GM18861 (cell line): ENCODE results near the gene TMEM117.
A peak's percentile ranks its signal among the peaks of the same experiment; 100 is the strongest.

Source experiments
- ATAC-seq: cut with Tn5 transposase; IDR thresholded peaks from one replicate; pipeline ENCODE4 v1.9.1; 2021; ENCODE audit not compliant: unreplicated experiment

TMEM117 gene

GRCh38 chr12:43835656-43836474 lies at the start of gene TMEM117:
TMEM117 (plus strand) TSS chr12:43836081.
- ATAC-seq = peak; percentile 72

GRCh38 chr12:43786899-43787693 lies 48.8 kb upstream of the TMEM117 start:
- no peak for ATAC-seq

- no peak for ATAC-seq
These were observed 45.9 kb upstream of the TMEM117 start for GRCh38 chr12:43789941-43790340.

- no peak for ATAC-seq
These were observed 40.1 kb upstream of the TMEM117 start for GRCh38 chr12:43795716-43796280.

GRCh38 chr12:43797561-43798217 lies 38.2 kb upstream of the TMEM117 start:
- ATAC-seq = no peak

GRCh38 chr12:43805149-43805859 lies 30.6 kb upstream of the TMEM117 start:
- no peak for ATAC-seq

GRCh38 chr12:43805860-43806736 lies 29.8 kb upstream of the TMEM117 start, which contains the start of gene TWF1:
TWF1 (minus strand) TSS chr12:43806317; CDS start chr12:43806245, 72 bp downstream.
- ATAC-seq = peak; percentile 84

GRCh38 chr12:43806737-43807072 lies 29.2 kb upstream of the TMEM117 start:
- no peak for ATAC-seq

- no peak for ATAC-seq
These were observed 28.5 kb upstream of the TMEM117 start for GRCh38 chr12:43807386-43807785.

- no peak for ATAC-seq
These were observed 23.8 kb upstream of the TMEM117 start for GRCh38 chr12:43812057-43812456.

GRCh38 chr12:43812926-43813325 lies 23.0 kb upstream of the TMEM117 start:
- no peak for ATAC-seq

GRCh38 chr12:43815416-43815815 lies 20.5 kb upstream of the TMEM117 start:
- no peak for ATAC-seq

GRCh38 chr12:43816168-43816567 lies 19.7 kb upstream of the TMEM117 start:
- ATAC-seq = no peak

GRCh38 chr12:43824207-43824775 lies 11.6 kb upstream of the TMEM117 start:
- ATAC-seq = no peak

- ATAC-seq = no peak
These were observed 9.2 kb upstream of the TMEM117 start for GRCh38 chr12:43826681-43827080.

GRCh38 chr12:43827093-43827492 lies 8.8 kb upstream of the TMEM117 start:
- no peak for ATAC-seq

- no peak for ATAC-seq
These were observed 3.3 kb upstream of the TMEM117 start for GRCh38 chr12:43832463-43833168.

GRCh38 chr12:43835264-43835655 lies 621 bp upstream of the TMEM117 start:
- ATAC-seq = peak; percentile 1
